Spleen (tissue), 7 donors: Measurements from ENCODE around the gene LMO4.

Experiments used
- POLR2AphosphoS5 ChIP-seq, 3 donors: sonication (generic); formaldehyde crosslinking; IDR thresholded peaks; one replicate each; pipeline ENCODE4 v1.5.1; 2017; ENCODE audit warnings: antibody characterized with exemption in 3 of 3
- TF ChIP-seq, protein P1 (sequence below), 11 experiments: fragments of 200-600 bp in 7 of 11; fragments of 450-650 bp in 4 of 11; sonication (generic) in 4 of 11; IDR thresholded peaks in 8 of 11; conservative IDR thresholded peaks in 3 of 11; 1 replicate in 7 of 11; 2 replicates in 4 of 11; pipeline versions ENCODE4 v1.4.0 to v1.8.0; 2016 to 2021; ENCODE audit warnings: antibody characterized with exemption in 11 of 11, inconsistent platforms in 4 of 11, mild to moderate bottlenecking in 1 of 11
- donor health status: DM: no; HTN: no; CAD: no; lungs with moderate emphysema.
- donor health status: DM: no; HTN: no; CAD: no.
- donor health status: DM: no; HTN: no; CAD: no.

DNA sequence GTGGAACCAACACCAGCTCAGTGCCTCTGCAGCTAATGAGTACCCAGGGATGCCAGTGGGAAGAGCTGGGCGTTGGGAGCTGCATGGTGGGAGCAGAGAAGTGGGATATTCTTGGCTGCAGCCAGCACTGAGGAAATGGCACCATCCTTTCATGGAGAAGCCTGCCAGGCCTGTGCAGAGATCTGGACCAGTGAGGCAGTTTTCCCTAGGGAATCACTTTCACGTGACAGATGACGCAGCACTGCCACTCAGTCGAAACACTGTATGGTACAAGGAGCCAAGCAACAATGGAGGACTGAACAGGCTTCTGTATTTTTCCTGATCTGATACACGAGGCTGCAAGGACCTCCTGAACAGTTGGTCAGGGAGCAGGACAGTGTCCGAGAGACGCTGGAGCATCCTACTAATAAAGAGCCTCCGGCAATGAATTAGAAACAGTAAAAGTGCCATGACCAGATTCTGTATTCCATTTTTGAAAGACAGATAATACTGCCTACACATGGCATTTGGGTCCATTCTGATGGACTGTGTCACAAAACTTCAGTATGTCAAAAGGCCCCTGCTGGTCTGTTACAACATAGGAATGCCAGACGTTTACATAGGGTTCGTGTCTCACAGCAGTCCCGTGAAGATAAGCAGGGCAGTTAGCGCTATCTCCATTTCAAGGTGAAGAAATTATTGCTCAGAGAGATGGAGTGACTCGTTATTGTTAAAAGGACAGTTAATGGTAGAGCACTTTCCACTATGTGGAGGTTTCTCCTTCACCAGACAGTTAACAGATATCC lies 44.0 kb upstream of the LMO4 start:
- TF ChIP-seq, protein P1, sequence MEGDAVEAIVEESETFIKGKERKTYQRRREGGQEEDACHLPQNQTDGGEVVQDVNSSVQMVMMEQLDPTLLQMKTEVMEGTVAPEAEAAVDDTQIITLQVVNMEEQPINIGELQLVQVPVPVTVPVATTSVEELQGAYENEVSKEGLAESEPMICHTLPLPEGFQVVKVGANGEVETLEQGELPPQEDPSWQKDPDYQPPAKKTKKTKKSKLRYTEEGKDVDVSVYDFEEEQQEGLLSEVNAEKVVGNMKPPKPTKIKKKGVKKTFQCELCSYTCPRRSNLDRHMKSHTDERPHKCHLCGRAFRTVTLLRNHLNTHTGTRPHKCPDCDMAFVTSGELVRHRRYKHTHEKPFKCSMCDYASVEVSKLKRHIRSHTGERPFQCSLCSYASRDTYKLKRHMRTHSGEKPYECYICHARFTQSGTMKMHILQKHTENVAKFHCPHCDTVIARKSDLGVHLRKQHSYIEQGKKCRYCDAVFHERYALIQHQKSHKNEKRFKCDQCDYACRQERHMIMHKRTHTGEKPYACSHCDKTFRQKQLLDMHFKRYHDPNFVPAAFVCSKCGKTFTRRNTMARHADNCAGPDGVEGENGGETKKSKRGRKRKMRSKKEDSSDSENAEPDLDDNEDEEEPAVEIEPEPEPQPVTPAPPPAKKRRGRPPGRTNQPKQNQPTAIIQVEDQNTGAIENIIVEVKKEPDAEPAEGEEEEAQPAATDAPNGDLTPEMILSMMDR (IDR thresholded peaks at IDR 0.05 in 8 of 11, conservative IDR thresholded peaks at IDR 0.05 in 3 of 11), result no peak
- TF ChIP-seq POLR2AphosphoS5 (IDR thresholded peaks at IDR 0.05), result no peak
